ENCODE results near the gene TTC32.
"Not testable (repeated sequence)": the region's sequence is repeated elsewhere in the genome, so short reads cannot be mapped to it uniquely, and the experiment has no call there.

The TTC32 gene

GRCh38 chr2:19899985-19900930 lies 1.5 kb downstream of the TTC32 start:
- DNase-seq (ENCODE audit: low spot score): peak; percentile 45

GRCh38 chr2:19898592-19899329 lies 3.0 kb downstream of the TTC32 start:
- DNase-seq (ENCODE audit: low spot score): no peak

GRCh38 chr2:19897623-19898245 lies 4.0 kb downstream of the TTC32 start:
- DNase-seq (ENCODE audit: low spot score): no peak

- no peak for DNase-seq (ENCODE audit: low spot score)
Observed at GRCh38 chr2:19895535-19895934, 6.2 kb downstream of the TTC32 start.

GRCh38 chr2:19894134-19894792 lies 7.5 kb downstream of the TTC32 start:
- DNase-seq (ENCODE audit: low spot score): no peak

- no peak for DNase-seq (ENCODE audit: low spot score)
Observed at GRCh38 chr2:19893520-19894133, 8.2 kb downstream of the TTC32 start.

GRCh38 chr2:19891971-19892370 lies 9.8 kb downstream of the TTC32 start:
- DNase-seq (ENCODE audit: low spot score): peak; percentile 4

GRCh38 chr2:19890104-19890503 lies 11.7 kb downstream of the TTC32 start:
- DNase-seq (ENCODE audit: low spot score): no peak

- DNase-seq (ENCODE audit: low spot score): no peak
Observed at GRCh38 chr2:19888831-19889230, 13.0 kb downstream of the TTC32 start.

GRCh38 chr2:19887510-19887909 lies 14.3 kb downstream of the TTC32 start:
- no peak for DNase-seq (ENCODE audit: low spot score)

GRCh38 chr2:19886261-19886660 lies 15.5 kb downstream of the TTC32 start:
- DNase-seq (ENCODE audit: low spot score): no peak

GRCh38 chr2:19885791-19886190 lies 16.0 kb downstream of the TTC32 start:
- DNase-seq (ENCODE audit: low spot score): no peak

GRCh38 chr2:19883971-19884720 lies 17.6 kb downstream of the TTC32 start:
- DNase-seq (ENCODE audit: low spot score): no peak

- DNase-seq (ENCODE audit: low spot score): no peak
Observed at GRCh38 chr2:19883486-19883885, 18.3 kb downstream of the TTC32 start.

GRCh38 chr2:19882286-19882685 lies 19.5 kb downstream of the TTC32 start:
- no peak for DNase-seq (ENCODE audit: low spot score)

GRCh38 chr2:19881908-19882265 lies 19.9 kb downstream of the TTC32 start:
- DNase-seq (ENCODE audit: low spot score): no peak

- DNase-seq (ENCODE audit: low spot score): no peak
Observed at GRCh38 chr2:19881221-19881907, 20.4 kb downstream of the TTC32 start.

- not testable (repeated sequence) for DNase-seq (ENCODE audit: low spot score)
Observed at GRCh38 chr2:19880191-19880590, 21.6 kb downstream of the TTC32 start.

GRCh38 chr2:19879120-19879519 lies 22.7 kb downstream of the TTC32 start:
- DNase-seq (ENCODE audit: low spot score): no peak

- DNase-seq (ENCODE audit: low spot score): no peak
Observed at GRCh38 chr2:19878268-19879046, 23.3 kb downstream of the TTC32 start.

All from CD4-positive, alpha-beta T cell treated with Interleukin-2 at 100 ng/mL for 4 hours (primary cell).